Gastrocnemius medialis (tissue), 4 donors: Measurements from ENCODE around the gene LRRC27. TPM values are rescaled to one million over a fixed set of nuclear protein-coding genes. Genes with fewer than 3 reads are reported as not detected.

Experiments used
- ATAC-seq, 2 donors: fragments of 150-250 bp; one replicate each; pipeline ENCODE4 v1.9.1; 2016
- DNase-seq, 2 donors: peaks; one replicate each; pipeline ENCODE4 v3.0.0-alpha.2; 2019
- H3K27ac ChIP-seq, 4 donors: fragments of 200-600 bp; sonication (generic); 1 replicate in 1 of 4; 2 replicates in 3 of 4; pipeline ENCODE4 v1.5.1; 2016 to 2018; ENCODE audit warnings: mild to moderate bottlenecking in 2 of 4, moderate library complexity in 1 of 4
- H3K27me3 ChIP-seq, 3 donors: fragments of 200-600 bp; sonication (generic) in 2 of 3; 1 replicate in 1 of 3; 2 replicates in 2 of 3; pipeline versions ENCODE4 v1.5.1 to v1.6.0; 2016 to 2019; ENCODE audit warnings: mild to moderate bottlenecking in 1 of 3, moderate library complexity in 1 of 3
- H3K36me3 ChIP-seq, 2 donors: fragments of 200-600 bp; sonication (generic) in 1 of 2; one replicate each; pipeline ENCODE4 v1.5.1; 2017 to 2018
- H3K4me1 ChIP-seq, 2 donors: fragments of 200-600 bp; sonication (generic) in 1 of 2; one replicate each; pipeline ENCODE4 v1.5.1; 2016 to 2017; ENCODE audit warnings: mild to moderate bottlenecking in 2 of 2
- H3K4me3 ChIP-seq, 4 donors: fragments of 200-600 bp; sonication (generic) in 3 of 4; 1 replicate in 1 of 4; 2 replicates in 3 of 4; pipeline ENCODE4 v1.5.1; 2016 to 2019; ENCODE audit warnings: mild to moderate bottlenecking in 2 of 4
- H3K9me3 ChIP-seq, 3 donors: fragments of 200-600 bp; sonication (generic) in 2 of 3; 1 replicate in 1 of 3; 2 replicates in 2 of 3; pipeline ENCODE4 v1.5.1; 2016 to 2019
- POLR2A ChIP-seq, 2 donors: fragments of 450-650 bp; IDR thresholded peaks; one replicate each; pipeline ENCODE4 v1.6.1; 2017; ENCODE audit warnings: antibody characterized with exemption in 2 of 2, mild to moderate bottlenecking in 2 of 2, moderate library complexity in 2 of 2
- in situ Hi-C, 4 donors: fragments of 200-750 bp; cut with MboI; loops; one replicate each; pipeline versions ENCODE4 v1.15.0 to v1.8.0; 2017; ENCODE audit warnings: low sequenced_read_pairs in 4 of 4
- intact Hi-C: fragments of 100-400 bp; cut with DNase I; formaldehyde crosslinking; loops from one replicate; pipeline ENCODE4 v1.15.1; 2023; ENCODE audit warnings: low total_unique reads
- total RNA-seq, 4 donors: library from RNA; depleted of rRNA; stranded (reverse); fragments of >200 nt; gene quantifications; one replicate each; pipeline versions ENCODE4 v1.1.0 to v1.2.3, GENCODE V29; 2016
- TF ChIP-seq, protein P1 (sequence below), 5 experiments: fragments of 450-650 bp in 3 of 5; fragments of 200-600 bp in 2 of 5; sonication (generic) in 2 of 5; IDR thresholded peaks in 4 of 5; conservative IDR thresholded peaks in 1 of 5; 1 replicate in 4 of 5; 2 replicates in 1 of 5; pipeline ENCODE4 v1.5.1; 2016 to 2019; ENCODE audit warnings: antibody characterized with exemption in 5 of 5, mild to moderate bottlenecking in 3 of 5, moderate library complexity in 3 of 5

The LRRC27 gene
- total RNA-seq, 4 donors from 2014 or later: 1.0 to 7.0 (median 4.1) TPM

GRCh38 chr10:132302421-132303310, 29.3 kb upstream of the LRRC27 start:
- Histone ChIP-seq H3K36me3 (no peaks in the 10 kb centered on the region), H3K4me3 (no peak overlapping the region), H3K4me1 (peaks cover 0 to 8% of the 10 kb centered on the region in 2 donors), H3K27ac (no peak overlapping the region), H3K9me3 (no peaks in the 10 kb centered on the region), H3K27me3 (peaks cover 7 to 14% (median 12%) of the 10 kb centered on the region in 3 donors)
- no peak for DNase-seq
- in situ Hi-C loops: no loop called here
- no peak for TF ChIP-seq POLR2A (IDR thresholded peaks at IDR 0.05)
- TF ChIP-seq, protein P1, sequence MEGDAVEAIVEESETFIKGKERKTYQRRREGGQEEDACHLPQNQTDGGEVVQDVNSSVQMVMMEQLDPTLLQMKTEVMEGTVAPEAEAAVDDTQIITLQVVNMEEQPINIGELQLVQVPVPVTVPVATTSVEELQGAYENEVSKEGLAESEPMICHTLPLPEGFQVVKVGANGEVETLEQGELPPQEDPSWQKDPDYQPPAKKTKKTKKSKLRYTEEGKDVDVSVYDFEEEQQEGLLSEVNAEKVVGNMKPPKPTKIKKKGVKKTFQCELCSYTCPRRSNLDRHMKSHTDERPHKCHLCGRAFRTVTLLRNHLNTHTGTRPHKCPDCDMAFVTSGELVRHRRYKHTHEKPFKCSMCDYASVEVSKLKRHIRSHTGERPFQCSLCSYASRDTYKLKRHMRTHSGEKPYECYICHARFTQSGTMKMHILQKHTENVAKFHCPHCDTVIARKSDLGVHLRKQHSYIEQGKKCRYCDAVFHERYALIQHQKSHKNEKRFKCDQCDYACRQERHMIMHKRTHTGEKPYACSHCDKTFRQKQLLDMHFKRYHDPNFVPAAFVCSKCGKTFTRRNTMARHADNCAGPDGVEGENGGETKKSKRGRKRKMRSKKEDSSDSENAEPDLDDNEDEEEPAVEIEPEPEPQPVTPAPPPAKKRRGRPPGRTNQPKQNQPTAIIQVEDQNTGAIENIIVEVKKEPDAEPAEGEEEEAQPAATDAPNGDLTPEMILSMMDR (IDR thresholded peaks at IDR 0.05 in 4 of 5, conservative IDR thresholded peaks at IDR 0.05 in 1 of 5): no peak
- ATAC-seq: no peak
- intact Hi-C loops: no loop called here

- DNase-seq (no peak), ATAC-seq (no peak)
- Histone ChIP-seq H3K4me1 (peaks cover 0 to 8% of the 10 kb centered on the region in 2 donors), H3K9me3 (no peaks in the 10 kb centered on the region), H3K36me3 (no peaks in the 10 kb centered on the region), H3K27ac (no peak overlapping the region), H3K4me3 (no peak overlapping the region), H3K27me3 (peaks cover 7 to 14% (median 12%) of the 10 kb centered on the region in 3 donors)
- TF ChIP-seq POLR2A (IDR thresholded peaks at IDR 0.05): no peak
- intact Hi-C loops: no loop called here
- in situ Hi-C loops: no loop called here
These were observed 28.5 kb upstream of the LRRC27 start for GRCh38 chr10:132303361-132304115.

GRCh38 chr10:132304756-132305509, 27.1 kb upstream of the LRRC27 start:
- intact Hi-C loops: no loop called here
- no peak for DNase-seq
- no peak for ATAC-seq

GRCh38 chr10:132305654-132306342, 26.2 kb upstream of the LRRC27 start:
- no peaks in the 10 kb centered on the region for H3K36me3 ChIP-seq
- intact Hi-C loops: no loop called here
- DNase-seq: no peak

More at GRCh38 chr10:132304756-132305509, 27.1 kb upstream of the LRRC27 start:
- no peak overlapping the region for H3K27ac ChIP-seq
- in situ Hi-C loops: no loop called here
- no peaks in the 10 kb centered on the region for H3K36me3 ChIP-seq
- H3K9me3 ChIP-seq: no peaks in the 10 kb centered on the region
- peaks cover 7 to 14% (median 12%) of the 10 kb centered on the region in 3 donors for H3K27me3 ChIP-seq
- H3K4me1 ChIP-seq: peaks cover 0 to 14% of the 10 kb centered on the region in 2 donors
- H3K4me3 ChIP-seq: no peak overlapping the region
- TF ChIP-seq POLR2A (IDR thresholded peaks at IDR 0.05): no peak
- TF ChIP-seq, protein P1 (IDR thresholded peaks at IDR 0.05 in 4 of 5, conservative IDR thresholded peaks at IDR 0.05 in 1 of 5): no peak

More at GRCh38 chr10:132305654-132306342, 26.2 kb upstream of the LRRC27 start:
- ATAC-seq: no peak
- in situ Hi-C loops: no loop called here
- H3K9me3 ChIP-seq: no peaks in the 10 kb centered on the region
- peaks cover 0 to 14% of the 10 kb centered on the region in 2 donors for H3K4me1 ChIP-seq
- H3K27ac ChIP-seq: no peak overlapping the region
- H3K4me3 ChIP-seq: no peak overlapping the region
- peaks cover 7 to 14% (median 12%) of the 10 kb centered on the region in 3 donors for H3K27me3 ChIP-seq
- TF ChIP-seq, protein P1 (IDR thresholded peaks at IDR 0.05 in 4 of 5, conservative IDR thresholded peaks at IDR 0.05 in 1 of 5): no peak
- TF ChIP-seq POLR2A (IDR thresholded peaks at IDR 0.05): no peak
